EL (cell line): ENCODE measurements around the gene TBC1D8.
A peak's percentile ranks its signal among the peaks of the same experiment; 100 is the strongest.

ENCODE experiments used
- DNase-seq: peaks from one replicate; pipeline ENCODE4 v3.0.0-alpha.2; 2016

Gene TBC1D8

GRCh38 chr2:101111917-101112771, 39.0 kb downstream of the TBC1D8 start:
- peak; percentile 73 for DNase-seq

GRCh38 chr2:101111262-101111838, 39.8 kb downstream of the TBC1D8 start:
- no peak for DNase-seq

- no peak for DNase-seq
These were observed 41.6 kb downstream of the TBC1D8 start for GRCh38 chr2:101109451-101110118.

DNA sequence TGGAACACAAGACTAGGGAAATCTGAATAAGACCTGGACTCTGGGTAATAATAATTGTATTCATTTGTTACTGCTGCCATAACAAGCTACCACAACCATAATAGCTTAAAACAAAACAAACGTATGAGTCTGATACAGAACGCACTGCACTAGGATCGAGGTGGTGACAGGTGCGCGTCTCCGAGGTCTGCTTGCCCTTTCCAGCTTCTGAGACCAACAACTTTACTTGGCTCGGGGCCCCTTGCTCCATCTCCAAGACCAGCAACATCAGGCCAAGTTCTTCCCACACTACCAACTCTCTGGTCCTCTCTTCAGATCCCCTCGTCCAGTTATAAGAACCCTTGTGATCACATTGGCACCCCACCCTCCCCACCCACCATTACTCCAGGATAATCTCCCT, 42.8 kb downstream of the TBC1D8 start:
- DNase-seq: no peak

DNA sequence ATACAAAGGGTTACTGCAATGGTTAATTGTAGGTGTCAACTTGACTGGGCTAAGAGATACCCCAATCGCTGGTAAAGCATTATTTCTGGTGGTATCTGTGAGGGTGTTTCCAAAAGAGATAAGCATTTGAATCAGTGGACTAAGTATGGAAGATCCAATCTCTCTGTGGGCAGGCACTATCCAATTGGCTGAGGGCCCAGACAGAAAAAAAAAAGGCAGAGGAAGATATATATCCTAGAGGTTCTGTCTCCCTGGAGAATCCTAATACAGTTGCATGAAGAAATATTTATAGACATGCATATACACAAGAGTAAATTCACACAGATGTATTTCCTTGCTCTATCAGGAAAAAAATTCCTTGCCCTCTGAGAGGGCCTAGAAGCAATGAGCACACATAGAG, 43.9 kb downstream of the TBC1D8 start:
- DNase-seq: no peak

DNA sequence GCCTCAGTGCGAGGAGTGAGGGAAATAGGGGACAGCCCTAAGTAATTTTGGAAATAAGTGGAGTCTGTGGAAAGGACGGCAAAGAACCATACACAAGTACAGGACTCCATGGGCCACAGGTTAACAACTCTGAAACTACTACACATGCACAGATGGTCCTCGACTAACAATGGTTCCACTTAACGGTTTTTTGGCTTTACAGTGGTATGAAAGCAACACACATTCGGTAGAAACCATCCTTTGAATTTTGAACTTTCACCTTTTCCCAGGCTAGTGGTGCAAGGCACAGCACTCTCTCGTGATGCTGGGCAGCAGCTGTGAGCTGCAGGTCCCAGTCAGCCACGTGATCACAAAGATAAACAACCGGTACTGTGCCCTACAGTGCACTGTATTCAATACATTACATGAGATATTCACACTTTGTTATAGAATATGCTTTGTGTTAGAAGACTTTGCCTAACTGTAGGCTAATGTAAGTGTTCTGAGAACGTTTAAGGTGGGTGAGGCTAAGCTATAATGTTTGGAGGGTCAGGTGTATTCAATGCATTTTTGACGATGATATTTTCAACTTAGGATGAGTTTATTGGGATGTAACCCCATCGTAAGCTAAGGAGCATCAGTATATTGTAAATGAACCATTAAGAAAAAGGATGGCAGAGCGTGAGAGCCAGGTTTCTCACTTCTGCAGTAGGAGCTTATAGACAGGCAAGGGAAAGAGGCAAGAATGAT, 44.6 kb downstream of the TBC1D8 start:
- DNase-seq: no peak

- no peak for DNase-seq
These were observed 45.5 kb downstream of the TBC1D8 start for GRCh38 chr2:101105654-101106053.

- DNase-seq: no peak
These were observed 53.5 kb downstream of the TBC1D8 start for GRCh38 chr2:101097638-101098037.

- DNase-seq: no peak
These were observed 54.5 kb downstream of the TBC1D8 start for GRCh38 chr2:101096619-101097142.

- DNase-seq: no peak
These were observed 56.8 kb downstream of the TBC1D8 start for GRCh38 chr2:101094351-101094750.

- no peak for DNase-seq
These were observed 61.0 kb downstream of the TBC1D8 start for GRCh38 chr2:101089942-101090799.

DNA sequence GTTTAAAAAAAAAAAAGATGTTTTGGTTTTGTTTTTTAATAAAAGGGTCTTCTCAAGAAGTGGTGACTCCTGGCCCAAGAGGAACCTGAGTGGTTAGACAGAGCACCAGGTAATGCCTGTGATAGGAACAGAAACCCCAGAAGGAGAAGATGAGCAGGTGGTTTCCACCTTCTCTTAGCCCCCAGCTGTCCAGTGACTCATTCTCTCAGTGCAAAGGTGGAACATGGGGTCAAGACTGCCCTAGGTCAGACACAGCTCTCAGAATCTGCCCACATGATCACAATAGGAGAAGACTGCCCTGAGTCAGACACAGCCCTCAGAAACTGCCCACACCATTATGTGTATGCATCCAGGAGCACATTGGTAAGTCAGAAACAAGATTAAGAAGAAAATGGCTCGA, 61.8 kb downstream of the TBC1D8 start:
- no peak for DNase-seq

- DNase-seq: no peak
These were observed 63.5 kb downstream of the TBC1D8 start for GRCh38 chr2:101087638-101088037.

- DNase-seq: no peak
These were observed 67.6 kb downstream of the TBC1D8 start for GRCh38 chr2:101083613-101084012.

DNA sequence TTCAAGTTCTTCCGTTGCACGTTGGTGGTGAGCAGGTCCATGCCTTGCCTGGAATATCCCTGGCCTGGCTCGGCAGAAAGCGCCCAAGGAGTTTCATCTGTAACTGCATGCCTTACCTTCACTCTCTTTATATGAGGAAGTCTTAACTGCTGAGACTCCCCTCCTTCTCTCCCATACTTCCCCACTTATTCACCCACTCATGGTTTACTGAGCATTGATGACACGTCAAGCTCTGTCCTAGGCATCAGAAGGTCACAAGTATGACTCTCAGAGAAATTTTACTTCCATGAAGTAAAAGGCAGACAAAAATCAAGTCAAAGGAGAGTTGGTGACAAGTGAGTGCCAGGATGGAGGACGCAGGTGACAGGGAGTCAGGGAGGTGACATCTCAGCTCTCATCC, 68.2 kb downstream of the TBC1D8 start:
- DNase-seq: no peak

GRCh38 chr2:101081375-101081907, 69.7 kb downstream of the TBC1D8 start:
- DNase-seq: no peak

DNA sequence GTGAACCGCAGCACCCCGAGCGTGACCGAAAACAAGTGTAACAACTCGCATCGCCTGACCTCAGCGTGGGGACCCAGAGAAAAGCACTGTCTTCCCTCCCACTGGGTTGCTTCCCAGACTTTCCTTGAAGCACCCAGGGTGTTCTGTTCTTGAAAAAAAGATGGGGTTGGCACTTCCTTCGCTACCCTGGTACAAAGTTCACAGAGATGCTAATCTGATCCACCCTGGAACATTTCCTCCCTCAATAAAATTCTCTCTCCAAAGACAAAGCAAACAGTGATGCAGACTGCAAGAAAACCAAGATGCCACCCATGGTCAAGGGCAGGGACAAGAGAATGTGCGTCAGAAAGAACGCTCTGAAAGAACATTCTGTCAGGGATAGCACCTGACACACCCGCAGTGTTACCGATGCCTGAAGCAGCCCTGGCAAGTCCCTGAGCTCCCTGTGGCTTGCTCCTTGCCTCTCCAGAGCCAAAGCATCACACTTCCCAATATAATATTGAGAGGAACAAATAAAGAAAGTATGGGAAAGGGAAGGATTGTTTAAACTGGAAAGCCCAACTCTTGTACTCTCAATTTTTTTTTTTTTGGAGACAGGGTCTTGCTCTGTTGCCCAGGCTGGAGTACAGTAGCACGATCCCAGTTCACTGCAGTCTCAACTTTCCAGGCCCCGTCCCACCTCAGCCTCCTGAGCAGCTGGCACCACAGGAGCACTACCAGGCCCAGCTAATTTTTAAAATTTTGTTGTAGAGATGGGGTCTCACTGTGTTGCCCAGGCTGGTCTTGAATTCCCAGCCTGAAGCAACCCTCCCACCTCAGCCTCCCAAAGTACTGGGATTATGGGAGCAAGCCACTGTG, 70.7 kb downstream of the TBC1D8 start:
- DNase-seq: no peak

DNA sequence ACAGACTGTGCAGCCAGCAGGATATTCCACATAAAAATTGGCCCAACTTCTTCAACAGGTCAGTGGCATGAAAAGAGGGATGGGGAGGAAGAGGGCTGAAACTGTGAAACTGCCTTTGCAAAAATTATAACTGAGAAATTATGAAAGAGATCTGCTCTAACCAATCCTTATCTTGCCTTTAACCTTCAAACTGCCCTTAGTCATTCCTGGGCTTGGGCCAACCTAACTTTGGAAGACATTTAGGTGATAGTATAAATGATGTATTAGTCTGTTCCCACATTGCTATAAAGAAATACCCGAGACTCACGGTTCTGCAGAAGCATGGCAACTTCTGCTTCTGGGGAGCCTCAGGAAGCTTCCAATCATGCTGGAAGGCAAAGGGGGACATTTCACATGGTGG, 74.6 kb downstream of the TBC1D8 start:
- DNase-seq: no peak

GRCh38 chr2:101064868-101065549, 86.2 kb downstream of the TBC1D8 start:
- DNase-seq: peak; percentile 49

DNA sequence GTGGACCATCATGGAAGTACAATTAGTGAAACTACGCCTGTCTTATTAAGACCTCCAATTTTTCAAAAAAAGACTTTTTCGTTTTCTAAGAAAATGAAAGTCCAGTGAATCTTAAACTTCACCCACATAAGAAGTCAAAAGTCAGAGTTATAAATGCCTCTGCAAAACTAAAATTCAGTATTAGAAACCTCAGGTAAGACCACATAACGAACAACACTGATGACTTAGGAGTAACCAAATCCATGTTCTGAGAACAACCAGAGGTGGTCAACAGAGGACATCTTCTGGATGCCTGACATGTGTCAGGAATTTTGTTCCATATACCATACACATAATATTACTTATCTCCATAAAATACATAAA, 86.7 kb downstream of the TBC1D8 start:
- no peak for DNase-seq
